ENCODE results near the gene HEATR5A. TPM values are rescaled to one million over a fixed set of nuclear protein-coding genes. Genes with fewer than 3 reads are reported as not detected.
A peak's percentile ranks its signal among the peaks of the same experiment; 100 is the strongest.

Gene HEATR5A
- total and polyA plus RNA-seq, 2 of the 13 experiments (the other 11 are each of a cell fraction or from before 2014, with no cell fraction given), result 36.4 to 105 TPM

DNA sequence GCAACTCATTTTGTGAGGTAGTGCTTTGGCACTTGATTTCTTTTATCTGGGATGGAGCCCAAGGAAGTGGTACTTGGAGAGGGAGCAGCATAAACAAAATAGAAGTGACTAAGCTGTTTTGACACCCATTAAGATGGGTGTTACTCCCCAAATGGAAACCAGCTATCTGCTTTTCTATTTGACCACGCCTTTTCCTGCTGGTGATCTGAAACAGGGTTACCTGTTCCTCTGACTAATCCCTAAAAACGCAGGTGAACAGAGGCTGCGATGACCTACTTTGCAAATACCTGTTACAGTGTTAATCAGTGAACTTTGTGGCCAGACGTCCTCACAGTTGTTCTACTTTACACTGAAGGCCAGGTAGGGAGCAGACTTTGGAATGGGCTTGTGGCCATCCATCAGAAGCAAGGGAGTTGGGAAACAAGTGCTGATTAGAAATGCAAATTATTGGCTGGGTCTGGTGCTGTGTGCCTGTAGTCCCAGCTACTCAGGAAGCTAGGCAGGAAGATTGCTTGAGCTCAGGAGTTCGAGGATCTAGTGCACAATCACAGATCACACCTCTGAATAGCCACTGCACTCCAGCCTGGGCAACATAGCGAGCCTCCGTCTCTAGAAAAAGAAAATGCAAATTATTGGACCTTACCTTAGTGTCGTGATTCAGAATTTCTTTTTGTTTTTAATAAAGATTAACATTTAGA, 154.5 kb downstream of the HEATR5A start (continued):
- no peak for TF ChIP-seq PHB2 (IDR thresholded peaks at IDR 0.05; ENCODE audit: partially characterized antibody)
- TF ChIP-seq MIER2 (CRISPR knock-in tag; IDR thresholded peaks at IDR 0.05), result peak; percentile 86
- TF ChIP-seq HOXA7 (CRISPR knock-in tag; IDR thresholded peaks at IDR 0.05), result no peak
- TF ChIP-seq ZNF746 (CRISPR knock-in tag; IDR thresholded peaks at IDR 0.05), result no peak
- TF ChIP-seq ZBTB21 (CRISPR knock-in tag; IDR thresholded peaks at IDR 0.05), result peak; percentile 68
- no peak for TF ChIP-seq SRSF1 (optimal IDR thresholded peaks at IDR 0.05; ENCODE audit: low read depth, low read length)
- TF ChIP-seq NFKB2 (CRISPR knock-in tag; IDR thresholded peaks at IDR 0.05; ENCODE audit: borderline replicate concordance), result no peak
- peak; percentile 90 for TF ChIP-seq GATAD2A (CRISPR knock-in tag; IDR thresholded peaks at IDR 0.05)
- no peak for TF ChIP-seq TCF12 (IDR thresholded peaks at IDR 0.05)
- no peak for TF ChIP-seq TCF12 (CRISPR knock-in tag; IDR thresholded peaks at IDR 0.05)
- TF ChIP-seq ZNF878 (CRISPR knock-in tag; IDR thresholded peaks at IDR 0.05), result no peak
- TF ChIP-seq, protein P1, sequence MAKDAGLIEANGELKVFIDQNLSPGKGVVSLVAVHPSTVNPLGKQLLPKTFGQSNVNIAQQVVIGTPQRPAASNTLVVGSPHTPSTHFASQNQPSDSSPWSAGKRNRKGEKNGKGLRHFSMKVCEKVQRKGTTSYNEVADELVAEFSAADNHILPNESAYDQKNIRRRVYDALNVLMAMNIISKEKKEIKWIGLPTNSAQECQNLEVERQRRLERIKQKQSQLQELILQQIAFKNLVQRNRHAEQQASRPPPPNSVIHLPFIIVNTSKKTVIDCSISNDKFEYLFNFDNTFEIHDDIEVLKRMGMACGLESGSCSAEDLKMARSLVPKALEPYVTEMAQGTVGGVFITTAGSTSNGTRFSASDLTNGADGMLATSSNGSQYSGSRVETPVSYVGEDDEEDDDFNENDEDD (CRISPR knock-in tag; IDR thresholded peaks at IDR 0.05; ENCODE audit: borderline replicate concordance), result no peak
- no peak for TF ChIP-seq ZFP82 (CRISPR knock-in tag; IDR thresholded peaks at IDR 0.05; ENCODE audit: borderline replicate concordance)
- TF ChIP-seq CEBPG (CRISPR knock-in tag; IDR thresholded peaks at IDR 0.05), result peak; percentile 91
- TF ChIP-seq, protein P2, sequence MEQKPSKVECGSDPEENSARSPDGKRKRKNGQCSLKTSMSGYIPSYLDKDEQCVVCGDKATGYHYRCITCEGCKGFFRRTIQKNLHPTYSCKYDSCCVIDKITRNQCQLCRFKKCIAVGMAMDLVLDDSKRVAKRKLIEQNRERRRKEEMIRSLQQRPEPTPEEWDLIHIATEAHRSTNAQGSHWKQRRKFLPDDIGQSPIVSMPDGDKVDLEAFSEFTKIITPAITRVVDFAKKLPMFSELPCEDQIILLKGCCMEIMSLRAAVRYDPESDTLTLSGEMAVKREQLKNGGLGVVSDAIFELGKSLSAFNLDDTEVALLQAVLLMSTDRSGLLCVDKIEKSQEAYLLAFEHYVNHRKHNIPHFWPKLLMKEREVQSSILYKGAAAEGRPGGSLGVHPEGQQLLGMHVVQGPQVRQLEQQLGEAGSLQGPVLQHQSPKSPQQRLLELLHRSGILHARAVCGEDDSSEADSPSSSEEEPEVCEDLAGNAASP (CRISPR knock-in tag; IDR thresholded peaks at IDR 0.05; ENCODE audit: borderline replicate concordance), result peak; percentile 78
- no peak for TF ChIP-seq U2AF1 (optimal IDR thresholded peaks at IDR 0.05; ENCODE audit: low read depth, low read length)
- no peak for TF ChIP-seq ELF4 (CRISPR knock-in tag; IDR thresholded peaks at IDR 0.05; ENCODE audit: borderline replicate concordance)
- TF ChIP-seq MAFK (conservative IDR thresholded peaks at IDR 0.05 in 1 of 2, IDR thresholded peaks at IDR 0.05 in 1 of 2; ENCODE audit: low read length in 2 of 2), result no peak
- no peak for TF ChIP-seq CCAR2 (optimal IDR thresholded peaks at IDR 0.05; ENCODE audit: low read depth, low read length)
- TF ChIP-seq AHR (CRISPR knock-in tag; IDR thresholded peaks at IDR 0.05), result 0 out of 2 replicates have a peak, but pooled peaks have one; percentile 73
- TF ChIP-seq HMG20A (CRISPR knock-in tag; IDR thresholded peaks at IDR 0.05; ENCODE audit: borderline replicate concordance), result peak; percentile 59; the same call in 1 of the 2 replicates
- TF ChIP-seq, protein P3, sequence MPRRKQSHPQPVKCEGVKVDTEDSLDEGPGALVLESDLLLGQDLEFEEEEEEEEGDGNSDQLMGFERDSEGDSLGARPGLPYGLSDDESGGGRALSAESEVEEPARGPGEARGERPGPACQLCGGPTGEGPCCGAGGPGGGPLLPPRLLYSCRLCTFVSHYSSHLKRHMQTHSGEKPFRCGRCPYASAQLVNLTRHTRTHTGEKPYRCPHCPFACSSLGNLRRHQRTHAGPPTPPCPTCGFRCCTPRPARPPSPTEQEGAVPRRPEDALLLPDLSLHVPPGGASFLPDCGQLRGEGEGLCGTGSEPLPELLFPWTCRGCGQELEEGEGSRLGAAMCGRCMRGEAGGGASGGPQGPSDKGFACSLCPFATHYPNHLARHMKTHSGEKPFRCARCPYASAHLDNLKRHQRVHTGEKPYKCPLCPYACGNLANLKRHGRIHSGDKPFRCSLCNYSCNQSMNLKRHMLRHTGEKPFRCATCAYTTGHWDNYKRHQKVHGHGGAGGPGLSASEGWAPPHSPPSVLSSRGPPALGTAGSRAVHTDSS (CRISPR knock-in tag; conservative IDR thresholded peaks at IDR 0.05), result no peak
- TF ChIP-seq HDAC2 (CRISPR knock-in tag; IDR thresholded peaks at IDR 0.05), result peak; percentile 96
- TF ChIP-seq PHF5A (CRISPR knock-in tag; IDR thresholded peaks at IDR 0.05; ENCODE audit: low read depth, unreplicated experiment), result peak; percentile 90
- peak; percentile 74 for TF ChIP-seq FOXA3 (CRISPR knock-in tag; IDR thresholded peaks at IDR 0.05)
- no peak for TF ChIP-seq HHEX (CRISPR knock-in tag; IDR thresholded peaks at IDR 0.05)
- TF ChIP-seq MED8 (CRISPR knock-in tag; IDR thresholded peaks at IDR 0.05; ENCODE audit: insufficient replicate concordance), result no peak
- TF ChIP-seq, protein P4, sequence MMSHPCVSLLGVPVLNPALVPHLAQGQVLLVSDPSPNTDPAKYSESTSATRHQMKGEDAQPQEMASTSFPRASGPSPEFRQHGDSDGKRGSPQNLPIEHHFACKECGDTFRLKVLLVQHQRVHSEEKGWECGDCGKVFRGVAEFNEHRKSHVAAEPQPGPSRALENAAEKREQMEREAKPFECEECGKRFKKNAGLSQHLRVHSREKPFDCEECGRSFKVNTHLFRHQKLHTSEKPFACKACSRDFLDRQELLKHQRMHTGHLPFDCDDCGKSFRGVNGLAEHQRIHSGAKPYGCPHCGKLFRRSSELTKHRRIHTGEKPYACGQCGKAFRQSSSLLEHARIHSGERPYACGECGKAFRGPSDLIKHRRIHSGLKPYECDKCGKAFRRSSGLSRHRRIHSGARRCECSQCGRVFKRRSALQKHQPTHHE (CRISPR knock-in tag; IDR thresholded peaks at IDR 0.05; ENCODE audit: borderline replicate concordance), result no peak
